ENCODE data around the gene DNAH10. TPM values are rescaled to one million over a fixed set of nuclear protein-coding genes. Genes with fewer than 3 reads are reported as not detected.

DNAH10 gene
- total and polyA plus RNA-seq, 2 of the 4 experiments (the other 2 are of a cell fraction) = 0.18 to 0.22 TPM

- no peak for ATAC-seq (ENCODE audit: low read depth)
- no peak overlapping the region; the same call in 1 of the 2 replicates for H3K18ac ChIP-seq (ENCODE audit: low read depth, low read length)
- BruUV-seq (replicated peaks) = no TSS peak
- H2BK15ac ChIP-seq (ENCODE audit: low read depth, low read length) = no peak overlapping the region; the same call in 2 of the 3 replicates
- no peaks in the 10 kb centered on the region for H3K9me1 ChIP-seq (ENCODE audit: insufficient read depth, low read length)
- H3K23ac ChIP-seq (ENCODE audit: low read depth, low read length) = no peak overlapping the region
- POLR2A ChIA-PET (ENCODE audit: unreplicated experiment) = no interaction called here
- peak; percentile 20 for DNase-seq
- TF ChIP-seq RCOR1 (IDR thresholded peaks at IDR 0.05; ENCODE audit: insufficient replicate concordance, low read length) = no peak
- peak; percentile 46; the same call in 1 of the 2 replicates for TF ChIP-seq CEBPB (IDR thresholded peaks at IDR 0.05; ENCODE audit: low read depth, low read length)
- TF ChIP-seq, protein P1, sequence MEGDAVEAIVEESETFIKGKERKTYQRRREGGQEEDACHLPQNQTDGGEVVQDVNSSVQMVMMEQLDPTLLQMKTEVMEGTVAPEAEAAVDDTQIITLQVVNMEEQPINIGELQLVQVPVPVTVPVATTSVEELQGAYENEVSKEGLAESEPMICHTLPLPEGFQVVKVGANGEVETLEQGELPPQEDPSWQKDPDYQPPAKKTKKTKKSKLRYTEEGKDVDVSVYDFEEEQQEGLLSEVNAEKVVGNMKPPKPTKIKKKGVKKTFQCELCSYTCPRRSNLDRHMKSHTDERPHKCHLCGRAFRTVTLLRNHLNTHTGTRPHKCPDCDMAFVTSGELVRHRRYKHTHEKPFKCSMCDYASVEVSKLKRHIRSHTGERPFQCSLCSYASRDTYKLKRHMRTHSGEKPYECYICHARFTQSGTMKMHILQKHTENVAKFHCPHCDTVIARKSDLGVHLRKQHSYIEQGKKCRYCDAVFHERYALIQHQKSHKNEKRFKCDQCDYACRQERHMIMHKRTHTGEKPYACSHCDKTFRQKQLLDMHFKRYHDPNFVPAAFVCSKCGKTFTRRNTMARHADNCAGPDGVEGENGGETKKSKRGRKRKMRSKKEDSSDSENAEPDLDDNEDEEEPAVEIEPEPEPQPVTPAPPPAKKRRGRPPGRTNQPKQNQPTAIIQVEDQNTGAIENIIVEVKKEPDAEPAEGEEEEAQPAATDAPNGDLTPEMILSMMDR (conservative IDR thresholded peaks at IDR 0.05; ENCODE audit: low read depth, low read length) = no peak
- TF ChIP-seq NFE2L2 (IDR thresholded peaks at IDR 0.05; ENCODE audit: low read depth, low read length) = no peak
- H3K4me1 ChIP-seq (ENCODE audit: control insufficient read depth, insufficient read depth, low read length) = peaks cover 5% of the 10 kb centered on the region
- no CpG with 5 or more reads among the region's 8 CpGs for whole genome bisulfite sequencing, 2 experiments (ENCODE audit: extremely low coverage in 2 of 2, insufficient read length in 1 of 2)
- H3K27ac ChIP-seq (ENCODE audit: insufficient read depth, low read length) = no peak overlapping the region
- no peak overlapping the region for H2BK20ac ChIP-seq (ENCODE audit: low read depth, low read length)
- H2AK9ac ChIP-seq (replicated peaks; ENCODE audit: low read depth, low read length, poor library complexity) = no peak overlapping the region
- no peaks in the 10 kb centered on the region for H3K9me3 ChIP-seq (ENCODE audit: control insufficient read depth, insufficient read depth, low read length)
- peaks cover 8% of the 10 kb centered on the region; the same call in 1 of the 2 replicates for H3K27me3 ChIP-seq (ENCODE audit: control insufficient read depth, insufficient read depth, low read length)
- no peaks in the 10 kb centered on the region for H3K79me1 ChIP-seq (ENCODE audit: low read depth in 1 of 2, low read length in 2 of 2)
- no peak overlapping the region for H2BK120ac ChIP-seq (ENCODE audit: low read depth, low read length)
- H4K20me1 ChIP-seq (ENCODE audit: insufficient read depth, low read length) = no peaks in the 10 kb centered on the region
- H3K4me2 ChIP-seq (ENCODE audit: low read depth, low read length) = peak overlapping the region; percentile 55
- no peak overlapping the region for H4K5ac ChIP-seq (ENCODE audit: low read depth, low read length)
- no peak overlapping the region for H3K4ac ChIP-seq (ENCODE audit: low read depth, low read length)
- H3K56ac ChIP-seq (ENCODE audit: extremely low read depth, insufficient read depth, low read length) = no peak overlapping the region
- H3K36me3 ChIP-seq (ENCODE audit: control insufficient read depth, insufficient read depth, low read length) = no peaks in the 10 kb centered on the region
- CTCF ChIA-PET = interaction anchor here (0.7 kb wide), 1 partner anchor 100 kb away, joined by 3 read pairs; no protein-coding TSS in a partner anchor
- no peak overlapping the region for H3K14ac ChIP-seq (replicated peaks; ENCODE audit: low read depth, low read length)
- H3K4me3 ChIP-seq (ENCODE audit: insufficient read depth, low read depth, low read length) = no peak overlapping the region
- 0 out of 2 replicates have a peak overlapping the region, but pooled peaks have one; percentile 4 for H2AK5ac ChIP-seq (ENCODE audit: low read depth, low read length)
- in situ Hi-C loops (cut with MboI; ENCODE audit: low sequenced_read_pairs) = no loop called here
- no peak overlapping the region for H4K8ac ChIP-seq (ENCODE audit: low read depth in 2 of 2, low read length in 2 of 2)
- intact Hi-C loops (cut with micrococcal nuclease) = no loop called here
- no peak overlapping the region for H2BK5ac ChIP-seq (ENCODE audit: low read depth, low read length, poor library complexity, severe bottlenecking)
- dilution Hi-C loops (cut with HindIII; ENCODE audit: low sequenced_read_pairs, unreplicated experiment) = no loop called here
- peak overlapping the region; percentile 53 for H2AFZ ChIP-seq (replicated peaks; ENCODE audit: low read length, poor library complexity)
- no peak overlapping the region for H3K9ac ChIP-seq (ENCODE audit: low read depth, low read length)
- H4K91ac ChIP-seq (ENCODE audit: insufficient read depth, low read depth, low read length) = peak overlapping the region; percentile 39; the same call in 1 of the 2 replicates
Observed at GRCh38 chr12:123896767-123897166, 134.7 kb downstream of the DNAH10 start.
